Astrocyte of the hippocampus (primary cell): ENCODE data around the gene ITGB4.

Experiments used
- DNase-seq: peaks from one replicate; pipeline ENCODE4 v3.0.0; 2011; ENCODE audit warnings: low read depth, low spot score

The ITGB4 gene

GRCh38 chr17:75785016-75785890, 64.0 kb downstream of the ITGB4 start:
- peak; percentile 97 for DNase-seq

- DNase-seq: no peak
These were observed 70.0 kb downstream of the ITGB4 start for GRCh38 chr17:75791254-75791653.

GRCh38 chr17:75793460-75793859, 72.2 kb downstream of the ITGB4 start:
- no peak for DNase-seq

DNA sequence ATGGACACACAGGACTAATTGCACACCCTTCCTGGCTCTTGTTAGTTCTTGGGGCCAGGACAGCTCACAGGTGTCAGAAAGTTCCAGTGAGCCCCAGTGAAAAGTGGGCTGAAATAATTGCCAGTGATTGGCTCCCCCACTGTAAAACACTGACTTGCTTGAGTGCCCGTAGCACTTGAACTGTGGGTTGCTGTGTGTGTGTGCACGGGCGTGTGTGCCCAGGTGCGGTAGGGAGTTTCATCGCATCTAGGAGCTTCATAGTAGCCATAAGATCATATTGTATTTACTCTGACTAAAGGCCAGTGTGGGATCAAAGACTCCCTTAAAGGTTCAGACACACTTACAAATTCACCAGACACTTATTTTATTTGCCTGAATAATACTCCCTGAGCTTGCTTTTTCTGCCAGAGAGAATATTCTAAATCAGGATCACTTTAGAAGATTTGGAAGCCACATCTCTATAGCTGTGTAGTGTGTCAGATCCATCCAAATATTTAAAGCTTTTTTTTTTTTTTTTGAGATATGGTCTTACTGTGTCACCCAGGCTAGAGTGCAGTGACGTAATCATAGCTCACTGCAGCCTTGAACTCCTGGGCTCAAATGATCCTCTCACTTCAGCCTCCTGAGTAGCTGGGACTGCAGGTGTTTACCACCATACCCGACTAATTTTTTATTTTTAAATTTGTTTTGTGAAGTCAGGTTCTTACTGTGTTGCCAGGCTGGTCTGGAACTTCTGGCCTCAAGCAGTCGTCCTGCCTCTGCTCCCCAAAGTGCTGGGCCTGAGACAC, 74.8 kb downstream of the ITGB4 start:
- no peak for DNase-seq

- no peak for DNase-seq
These were observed 78.1 kb downstream of the ITGB4 start for GRCh38 chr17:75799402-75799801.

DNA sequence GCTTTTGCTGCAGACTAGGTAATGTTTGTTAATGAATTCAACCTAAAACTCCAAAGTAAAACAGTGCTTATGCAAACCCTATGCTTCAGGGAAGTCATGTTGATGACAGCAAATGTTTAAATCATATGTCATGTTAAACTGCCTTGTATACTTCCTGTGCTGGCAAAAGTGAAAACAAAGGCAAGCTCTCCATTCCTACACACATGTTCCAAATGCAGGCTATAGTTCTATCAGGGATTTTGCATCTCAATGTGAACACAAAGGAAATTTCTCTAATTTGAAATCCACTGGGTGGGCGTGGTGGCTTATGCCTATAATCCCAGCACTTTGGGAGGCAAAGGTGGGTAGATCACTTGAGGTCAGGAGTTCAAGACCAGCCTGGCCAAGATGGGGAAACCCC, 82.6 kb downstream of the ITGB4 start:
- no peak for DNase-seq

DNA sequence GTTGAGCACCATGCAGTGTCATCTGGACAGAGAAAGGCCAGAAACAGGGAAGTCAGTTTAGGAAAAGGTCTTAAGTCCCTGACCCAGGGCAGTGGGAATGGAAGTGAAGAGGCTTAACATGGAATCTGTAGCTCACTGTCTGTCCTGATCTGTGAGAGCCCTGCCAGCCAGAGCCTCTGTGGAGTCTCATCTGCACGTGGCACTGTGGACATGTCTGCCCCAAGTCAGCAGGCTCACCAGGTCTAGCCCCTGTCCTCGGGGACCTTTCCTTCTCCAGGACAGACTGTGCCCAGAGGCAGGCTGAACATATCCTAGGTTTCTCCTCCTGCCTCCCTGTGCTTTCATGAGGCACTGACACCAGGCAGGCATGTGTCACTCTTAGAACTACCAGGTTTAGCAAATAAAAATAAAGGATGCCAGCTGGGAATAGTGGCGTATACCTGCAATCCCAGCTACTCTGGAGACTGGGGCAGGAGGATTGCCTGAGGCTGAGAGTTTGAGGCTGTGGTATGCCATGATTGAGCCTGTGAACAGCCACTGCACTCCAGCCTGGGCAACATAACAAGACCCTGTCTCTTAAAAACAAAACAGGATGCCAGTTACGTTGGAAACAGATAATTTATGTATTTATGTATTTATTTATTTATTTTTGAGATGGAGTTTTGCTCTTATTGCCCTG, 85.7 kb downstream of the ITGB4 start:
- no peak for DNase-seq
